ENCODE data around the gene GNG8. TPM values are rescaled to one million over a fixed set of nuclear protein-coding genes. Genes with fewer than 3 reads are reported as not detected.

The GNG8 gene
- total RNA-seq, 6 experiments from 2014 or later = not detected

- 11% methylated on average over 26 of the region's 49 CpGs for WGBS (ENCODE audit: insufficient coverage, low coverage, low lambda C conversion rate, missing lambda C conversion rate)
- Histone ChIP-seq H3K36me3 (no peaks in the 10 kb centered on the region), H3K27ac (peak overlapping the region in 1 of 3 donors; percentile 4), H3K4me3 (peak overlapping the region; percentile 3 to 26 (median 11)), H3K4me1 (peaks cover 0 to 12% (median 0%) of the 10 kb centered on the region in 4 donors), H3K27me3 (peaks cover 0 to 13% of the 10 kb centered on the region in 2 donors), H3K9me3 (no peaks in the 10 kb centered on the region)
- peak; percentile 11 to 49 (median 40) for ATAC-seq
- intact Hi-C loops (cut with DNase I) = no loop called here
- no peak for TF ChIP-seq POLR2A (IDR thresholded peaks at IDR 0.05)
- TF ChIP-seq CTCF (IDR thresholded peaks at IDR 0.05) = no peak
- DNase-seq = peak in 2 of 3 donors; percentile 51 to 62
These were observed 3.6 kb upstream of the GNG8 start for GRCh38 chr19:46639358-46640182.

GRCh38 chr19:46637224-46637623, 1.2 kb upstream of the GNG8 start:
- Histone ChIP-seq H3K27ac (no peak overlapping the region), H3K27me3 (peaks cover 0 to 13% of the 10 kb centered on the region in 2 donors), H3K4me3 (no peak overlapping the region), H3K9me3 (no peaks in the 10 kb centered on the region), H3K36me3 (no peaks in the 10 kb centered on the region), H3K4me1 (peaks cover 0 to 12% (median 0%) of the 10 kb centered on the region in 4 donors)
- intact Hi-C loops (cut with DNase I) = no loop called here
- TF ChIP-seq POLR2A (IDR thresholded peaks at IDR 0.05) = no peak
- TF ChIP-seq CTCF (IDR thresholded peaks at IDR 0.05) = no peak
- no peak for DNase-seq
- ATAC-seq = no peak
- WGBS (ENCODE audit: insufficient coverage, low coverage, low lambda C conversion rate, missing lambda C conversion rate) = 70% methylated on average over 12 of the region's 14 CpGs

- TF ChIP-seq POLR2A (IDR thresholded peaks at IDR 0.05) (no peak), CTCF (IDR thresholded peaks at IDR 0.05) (no peak)
- WGBS (ENCODE audit: insufficient coverage, low coverage, low lambda C conversion rate, missing lambda C conversion rate) = 4% methylated on average over 20 of the region's 23 CpGs
- peaks cover 0 to 11% (median 0%) of the 10 kb centered on the region in 4 donors for H3K4me1 ChIP-seq
- no peak for ATAC-seq
- peaks cover 0 to 8% of the 10 kb centered on the region in 2 donors for H3K27me3 ChIP-seq
- H3K4me3 ChIP-seq = no peak overlapping the region
- intact Hi-C loops (cut with DNase I) = no loop called here
- no peak for DNase-seq
- no peak overlapping the region for H3K27ac ChIP-seq
- no peaks in the 10 kb centered on the region for H3K36me3 ChIP-seq
- H3K9me3 ChIP-seq = no peaks in the 10 kb centered on the region
These were observed 1.3 kb downstream of the GNG8 start for GRCh38 chr19:46634656-46635218.

- intact Hi-C loops (cut with DNase I) = no loop called here
- ATAC-seq (peak; percentile 54 to 68 (median 64)), DNase-seq (peak in 2 of 3 donors; percentile 72 to 82)
- Histone ChIP-seq H3K9me3 (no peaks in the 10 kb centered on the region), H3K27ac (no peak overlapping the region), H3K4me1 (peaks cover 0 to 5% (median 0%) of the 10 kb centered on the region in 4 donors), H3K4me3 (no peak overlapping the region), H3K36me3 (no peaks in the 10 kb centered on the region), H3K27me3 (peaks cover 0 to 2% of the 10 kb centered on the region in 2 donors)
- WGBS (ENCODE audit: insufficient coverage, low coverage, low lambda C conversion rate, missing lambda C conversion rate) = 3% methylated on average over 20 of the region's 38 CpGs
- TF ChIP-seq CTCF (IDR thresholded peaks at IDR 0.05) (no peak), POLR2A (IDR thresholded peaks at IDR 0.05) (no peak)
These were observed 1.9 kb downstream of the GNG8 start for GRCh38 chr19:46634045-46634655.
